Erythroblast (primary cell): Measurements from ENCODE around the gene EXOC2.

Experiments
- GATA1 ChIP-seq: IDR thresholded peaks from 2 replicates; pipeline ENCODE4 v1.6.1; 2011; ENCODE audit warnings: low read depth, mild to moderate bottlenecking, control low read depth, low read length, moderate library complexity
- POLR2A ChIP-seq: IDR thresholded peaks from 2 replicates; pipeline ENCODE4 v1.6.1; 2011; ENCODE audit warnings: mild to moderate bottlenecking, low read length

- no peak for TF ChIP-seq POLR2A
- no peak for TF ChIP-seq GATA1
Measured at GRCh38 chr6:449057-449430, 243.9 kb downstream of the EXOC2 start.
